ENCODE data around the gene CEP85.

- TF ChIP-seq POLR2AphosphoS5 (IDR thresholded peaks at IDR 0.05; ENCODE audit: low read depth, low read length) (peak; percentile 88), POLR2A (IDR thresholded peaks at IDR 0.05; ENCODE audit: low read depth, low read length) (peak; percentile 89)
These were observed at the start of gene CEP85 for GRCh38 chr1:26233903-26234643.

Data from GM12892 (cell line).